GM21723 (cell line): ENCODE measurements around the gene NBEAL2.

Experiments
- ATAC-seq: cut with Tn5 transposase; IDR thresholded peaks from one replicate; pipeline ENCODE4 v1.9.1; 2021; ENCODE audit warnings: mild to moderate bottlenecking, moderate library complexity; ENCODE audit not compliant: unreplicated experiment

Gene NBEAL2

GRCh38 chr3:46984591-46985459 lies 5.4 kb downstream of the NBEAL2 start:
- no peak for ATAC-seq

GRCh38 chr3:46985588-46985987 lies 6.1 kb downstream of the NBEAL2 start:
- ATAC-seq, result no peak

- ATAC-seq, result no peak
Measured at GRCh38 chr3:46986055-46986730, 6.7 kb downstream of the NBEAL2 start.

GRCh38 chr3:46986782-46987310 lies 7.4 kb downstream of the NBEAL2 start:
- ATAC-seq, result no peak

GRCh38 chr3:46987319-46987742 lies 7.9 kb downstream of the NBEAL2 start:
- peak; percentile 1 for ATAC-seq

- peak; percentile 75 for ATAC-seq
Measured at GRCh38 chr3:46987743-46988401, 8.4 kb downstream of the NBEAL2 start.

- no peak for ATAC-seq
Measured at GRCh38 chr3:46988616-46989015, 9.2 kb downstream of the NBEAL2 start.

- ATAC-seq, result no peak
Measured at GRCh38 chr3:46989146-46989810, 9.8 kb downstream of the NBEAL2 start.

GRCh38 chr3:46990573-46991374 lies 11.3 kb downstream of the NBEAL2 start:
- peak; percentile 36 for ATAC-seq

- no peak for ATAC-seq
Measured at GRCh38 chr3:46991406-46992165, 12.1 kb downstream of the NBEAL2 start.

- no peak for ATAC-seq
Measured at GRCh38 chr3:46992231-46992630, 12.8 kb downstream of the NBEAL2 start.

GRCh38 chr3:46993292-46993691 lies 13.8 kb downstream of the NBEAL2 start:
- ATAC-seq, result no peak

GRCh38 chr3:46993986-46994385 lies 14.5 kb downstream of the NBEAL2 start:
- ATAC-seq, result no peak

GRCh38 chr3:46994801-46995731 lies 15.6 kb downstream of the NBEAL2 start:
- ATAC-seq, result no peak

- ATAC-seq, result no peak
Measured at GRCh38 chr3:46995901-46996562, 16.6 kb downstream of the NBEAL2 start.

- ATAC-seq, result no peak
Measured at GRCh38 chr3:46996689-46997452, 17.4 kb downstream of the NBEAL2 start.
